Activated CD4-positive, alpha-beta T cell treated with anti-CD3 and anti-CD28 coated beads, Interleukin-2, amount 50 U/mL, for 1 hour (primary cell): ENCODE data around the gene RXRA.

ENCODE experiments used
- DNase-seq: peaks from one replicate; pipeline ENCODE4 v3.0.0-alpha.2; 2020

Gene RXRA

DNA sequence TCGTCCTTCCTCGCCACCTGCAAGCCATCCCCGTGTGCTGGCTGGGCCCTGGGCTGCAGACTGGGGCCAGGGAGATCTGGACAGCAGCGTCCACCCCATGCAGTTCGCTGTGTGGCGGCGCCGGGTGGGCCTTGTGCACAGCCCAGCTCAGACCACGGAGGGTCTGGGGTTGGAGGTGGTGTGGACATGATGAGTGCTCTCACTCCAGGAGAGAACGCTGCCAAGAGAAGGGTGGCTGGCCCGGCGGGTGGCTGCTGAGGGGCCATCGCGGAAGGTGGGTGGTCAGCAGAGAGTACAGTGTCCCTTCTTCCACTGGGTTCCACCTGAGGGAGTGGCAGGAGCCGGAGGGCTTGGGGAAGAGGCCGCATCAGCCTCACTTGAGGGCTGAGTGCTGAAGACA is 44.4 kb downstream of the RXRA start:
- DNase-seq = no peak

- no peak for DNase-seq
Measured at GRCh38 chr9:134371731-134372130, 45.5 kb downstream of the RXRA start.

GRCh38 chr9:134372581-134373267 is 46.5 kb downstream of the RXRA start:
- no peak for DNase-seq

GRCh38 chr9:134373269-134373668 is 47.0 kb downstream of the RXRA start:
- no peak for DNase-seq

DNA sequence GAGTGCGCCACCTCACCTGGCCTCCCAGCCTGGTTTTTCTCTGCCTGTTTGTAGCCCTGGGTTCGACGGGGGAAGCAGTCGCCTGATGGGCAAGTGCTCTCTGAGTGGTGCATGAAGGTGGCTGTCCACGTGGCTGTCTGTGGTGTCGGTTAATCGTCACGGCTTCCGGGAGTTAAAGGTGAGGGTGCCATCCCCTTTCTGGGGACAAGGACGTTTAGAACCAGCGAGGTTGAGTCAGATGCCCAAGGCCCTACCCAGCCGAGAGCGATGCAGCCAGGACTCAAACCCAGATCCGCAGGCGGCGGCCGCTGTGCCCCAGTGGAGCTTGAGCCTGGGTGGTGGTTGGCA is 47.7 kb downstream of the RXRA start:
- DNase-seq = no peak

DNA sequence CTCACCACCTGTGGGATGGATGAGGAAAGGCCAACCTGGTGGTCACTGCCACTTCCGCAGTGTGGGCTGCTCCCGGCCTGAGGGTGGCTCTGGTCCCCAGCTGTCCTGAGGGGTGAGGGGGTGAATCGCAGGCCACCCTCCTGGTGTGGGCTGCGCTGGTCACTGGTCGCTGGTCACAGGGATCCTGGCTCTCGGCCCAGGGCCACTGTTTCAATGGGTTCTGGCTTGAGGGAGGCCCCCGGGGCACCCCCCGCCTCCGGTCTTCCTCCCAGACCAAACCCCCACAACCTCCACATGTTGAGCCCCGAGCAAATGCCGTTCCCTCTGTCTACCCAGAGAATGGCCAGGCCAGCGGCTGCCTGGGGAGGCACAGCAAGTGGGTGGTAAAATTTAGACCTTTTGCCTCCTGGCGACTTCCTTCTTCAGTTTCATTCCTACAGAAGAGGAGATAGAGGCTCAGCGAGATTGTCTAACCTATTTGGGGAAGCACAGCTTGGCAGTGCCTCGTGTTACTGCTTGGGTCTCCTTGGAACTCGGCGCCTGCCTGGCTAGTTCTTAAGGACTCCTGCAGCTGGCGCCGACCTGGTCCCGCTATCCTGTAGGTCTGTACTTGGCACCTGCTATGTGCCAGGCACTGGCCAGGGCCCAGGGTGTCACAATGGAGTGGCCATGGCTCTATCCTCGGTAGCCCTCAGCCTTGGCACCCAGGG is 48.2 kb downstream of the RXRA start:
- no peak for DNase-seq

- no peak for DNase-seq
Measured at GRCh38 chr9:134375011-134375390, 48.7 kb downstream of the RXRA start.

- no peak for DNase-seq
Measured at GRCh38 chr9:134375430-134376385, 49.5 kb downstream of the RXRA start.

DNA sequence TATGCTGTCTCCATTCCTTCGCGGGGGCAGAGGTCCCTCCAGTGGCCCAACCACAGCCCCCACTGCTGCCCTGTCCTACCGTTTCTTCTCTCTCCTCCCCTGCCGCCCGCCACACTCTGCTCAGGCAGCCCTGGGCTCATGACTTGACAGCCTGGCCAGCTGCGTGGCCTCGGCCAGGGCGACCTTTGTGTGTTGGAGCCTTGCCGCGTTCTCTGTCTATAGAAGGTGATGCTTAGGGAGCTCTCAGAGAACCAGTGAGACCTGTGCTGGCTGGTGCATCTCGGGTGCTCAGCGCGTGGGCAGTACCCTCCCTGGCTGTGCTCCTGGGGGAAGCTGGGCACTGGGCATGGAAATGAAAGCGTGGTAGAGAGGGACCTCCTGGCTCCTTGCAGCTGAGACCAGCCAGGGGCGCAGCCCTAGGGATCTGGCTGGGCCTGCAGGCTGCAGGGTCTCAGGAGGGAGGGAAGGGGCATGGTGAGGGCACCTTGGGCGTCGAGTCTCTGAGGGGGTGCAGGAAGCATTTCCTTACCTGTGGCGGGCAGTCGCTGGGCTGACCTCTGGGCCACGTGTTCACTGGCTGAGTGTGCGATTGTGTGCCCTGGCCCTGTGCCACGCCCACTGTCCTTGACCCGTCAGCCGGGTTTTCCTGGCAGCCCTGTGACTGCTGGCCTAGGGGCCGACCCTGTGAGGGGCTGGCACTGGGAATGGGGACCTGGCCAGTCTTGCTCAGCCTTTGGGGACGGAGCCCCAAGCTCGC is 50.3 kb downstream of the RXRA start:
- no peak for DNase-seq

- no peak for DNase-seq
Measured at GRCh38 chr9:134377143-134377484, 50.9 kb downstream of the RXRA start.

GRCh38 chr9:134377976-134378375 is 51.7 kb downstream of the RXRA start:
- no peak for DNase-seq

DNA sequence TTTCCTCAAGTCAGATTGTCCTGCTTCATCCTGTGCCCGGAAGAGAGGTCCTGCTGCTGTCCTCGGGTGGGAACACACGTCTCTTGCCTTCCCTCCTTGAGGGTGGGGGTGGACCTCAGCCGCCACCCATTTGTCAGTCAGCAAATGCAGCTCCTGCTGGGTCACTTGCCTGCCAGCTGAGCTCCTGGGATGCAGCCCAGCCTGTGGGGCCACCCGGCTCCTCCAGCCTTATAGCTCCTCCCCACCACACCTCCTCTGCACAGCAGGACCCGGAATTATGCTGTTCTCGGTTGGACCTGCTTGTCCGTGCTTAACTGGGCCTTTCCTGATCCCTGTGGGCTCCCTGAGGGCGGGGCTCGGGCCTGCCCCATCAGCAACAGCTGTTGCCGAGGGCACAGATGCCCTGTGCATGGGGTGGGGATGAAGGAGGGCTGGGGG is 52.7 kb downstream of the RXRA start:
- no peak for DNase-seq

GRCh38 chr9:134379831-134380365 is 53.6 kb downstream of the RXRA start:
- DNase-seq = no peak

- no peak for DNase-seq
Measured at GRCh38 chr9:134380542-134381271, 54.5 kb downstream of the RXRA start.

DNA sequence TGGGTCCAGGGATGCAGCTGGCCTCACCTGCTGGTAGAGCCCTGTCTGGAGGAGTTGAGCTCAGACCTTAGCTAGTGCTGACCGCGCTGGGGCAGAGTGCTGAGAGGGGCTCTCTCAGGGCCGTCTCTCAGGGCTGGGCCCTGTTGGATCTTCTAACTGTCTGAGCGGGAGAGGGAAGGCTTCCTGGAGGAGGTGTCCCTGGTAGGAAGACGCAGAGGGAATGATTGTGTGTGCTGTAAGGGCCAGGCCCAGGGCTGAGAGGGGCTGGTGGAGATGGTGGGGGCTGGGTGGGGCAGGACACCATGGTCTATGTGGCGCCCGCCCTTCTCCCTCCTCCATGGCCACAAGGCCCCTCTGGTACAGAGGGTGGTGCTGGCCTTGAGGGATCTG is 55.0 kb downstream of the RXRA start:
- DNase-seq = no peak

DNA sequence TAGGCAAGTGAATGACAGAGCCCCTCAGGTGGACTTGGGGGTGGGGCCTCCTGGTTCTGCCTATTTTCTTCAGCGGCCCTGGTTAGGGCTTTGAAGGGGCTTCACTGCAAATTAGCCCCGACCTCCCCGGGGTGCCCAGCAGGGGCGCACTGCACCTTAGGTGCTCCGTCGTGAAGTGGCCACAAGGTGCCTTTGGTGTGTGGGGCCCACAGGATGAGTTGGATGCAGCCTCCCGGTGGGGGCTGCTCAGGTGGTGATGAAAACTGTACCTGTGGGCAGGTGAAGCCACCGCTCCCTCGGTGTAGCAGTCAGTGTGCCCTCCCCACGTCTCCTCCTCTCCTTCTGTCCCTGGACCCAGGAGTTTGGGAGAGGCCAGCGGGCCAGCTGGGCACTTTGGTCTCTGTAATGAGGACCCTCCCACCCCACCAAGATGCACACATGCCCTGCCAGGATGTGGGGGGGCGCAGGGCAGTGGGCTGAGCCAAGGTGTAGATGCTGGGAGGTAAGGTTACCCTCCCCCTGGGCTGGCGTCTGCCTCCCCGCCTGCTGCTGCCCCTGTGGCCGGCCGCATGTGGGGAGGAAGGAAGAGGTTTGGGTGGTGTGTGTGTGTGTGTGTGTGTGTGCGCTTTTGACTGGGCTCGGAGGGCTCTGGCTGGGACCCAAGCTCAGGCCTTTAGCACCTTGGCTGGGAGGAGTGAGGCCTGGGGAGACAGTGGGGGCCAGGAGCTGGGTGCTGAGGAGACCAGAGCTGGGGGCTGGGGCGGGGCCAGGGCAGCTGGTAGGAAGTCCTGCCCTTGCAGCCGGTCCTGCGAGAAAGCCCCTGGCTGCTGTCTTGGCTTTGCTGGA is 55.6 kb downstream of the RXRA start:
- DNase-seq = peak; percentile 33

GRCh38 chr9:134382733-134383132 is 56.5 kb downstream of the RXRA start:
- DNase-seq = no peak

DNA sequence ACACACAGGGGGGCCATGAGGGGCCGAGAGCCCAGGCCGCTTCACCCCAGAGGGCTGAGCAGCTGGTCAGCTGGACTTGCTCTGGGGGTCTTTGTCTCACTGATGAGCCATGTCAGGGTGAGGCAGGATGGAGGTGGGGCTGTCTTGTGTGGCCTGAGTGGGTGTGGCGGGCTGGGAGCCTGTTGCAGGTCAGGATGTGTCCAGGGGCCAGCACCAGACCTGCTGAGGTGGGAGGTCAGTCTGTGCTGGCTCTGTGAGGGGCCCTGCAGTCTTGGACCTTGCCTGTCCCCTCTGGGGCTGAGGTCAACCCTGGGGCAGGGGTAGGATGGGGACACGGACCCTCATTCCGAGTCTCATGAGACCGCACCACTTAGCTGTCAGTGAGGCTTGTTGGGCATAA is 56.9 kb downstream of the RXRA start:
- DNase-seq = no peak

- no peak for DNase-seq
Measured at GRCh38 chr9:134384811-134385479, 58.7 kb downstream of the RXRA start.

DNA sequence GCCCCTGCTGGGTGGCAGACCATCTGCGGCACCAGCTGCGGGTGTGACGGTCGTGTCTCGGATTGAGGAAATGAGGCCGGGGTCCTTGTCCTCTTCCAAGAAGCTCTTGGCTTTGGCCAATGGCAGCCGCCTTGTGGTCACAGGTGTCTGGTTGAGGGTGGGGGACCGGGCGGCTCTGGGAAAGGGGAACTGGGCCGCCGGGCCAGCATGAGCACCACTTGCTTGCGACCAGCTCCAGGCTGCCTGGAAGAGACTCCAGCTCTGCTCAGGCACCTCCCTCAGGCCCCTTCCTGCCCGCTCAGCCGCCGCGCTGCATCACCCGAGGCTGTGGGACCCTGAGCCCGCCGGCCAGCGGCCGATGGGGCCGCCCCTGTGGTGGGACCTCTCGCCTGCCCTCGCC is 59.7 kb downstream of the RXRA start:
- no peak for DNase-seq
